GM12864 (cell line): Measurements from ENCODE around the gene MYO18A.

Experiments used
- DNase-seq: peaks from one replicate; pipeline ENCODE4 v3.0.0-alpha.2; 2011; ENCODE audit warnings: low read depth
- H3K4me3 ChIP-seq: 2 replicates; pipeline ENCODE4 v1.5.1; 2011; ENCODE audit warnings: mild to moderate bottlenecking, low read depth, low read length, control low read depth
- CTCF ChIP-seq: IDR thresholded peaks from 2 replicates; pipeline ENCODE4 v1.5.1; 2011; ENCODE audit warnings: low read depth, mild to moderate bottlenecking, moderate library complexity, low read length, control low read depth, inconsistent platforms; ENCODE audit errors: missing control alignments

The MYO18A gene

GRCh38 chr17:29032013-29032856 lies 148.0 kb downstream of the MYO18A start:
- H3K4me3 ChIP-seq = no peak overlapping the region
- no peak for TF ChIP-seq CTCF
- DNase-seq = no peak

- no peak for DNase-seq
- no peak overlapping the region for H3K4me3 ChIP-seq
- TF ChIP-seq CTCF = no peak
Measured at GRCh38 chr17:29031488-29031887, 148.7 kb downstream of the MYO18A start.

- TF ChIP-seq CTCF = no peak
- H3K4me3 ChIP-seq = no peak overlapping the region
- DNase-seq = no peak
Measured at GRCh38 chr17:29024316-29024952, 155.8 kb downstream of the MYO18A start.

GRCh38 chr17:29022074-29022473 lies 158.1 kb downstream of the MYO18A start:
- no peak for DNase-seq
- H3K4me3 ChIP-seq = no peak overlapping the region
- no peak for TF ChIP-seq CTCF

- H3K4me3 ChIP-seq = no peak overlapping the region
- no peak for TF ChIP-seq CTCF
- DNase-seq = no peak
Measured at GRCh38 chr17:29021226-29021625, 159.0 kb downstream of the MYO18A start.
